PC-3 (cell line): ENCODE results near the gene PRKN.

Experiments used
- CTCF ChIP-seq: fragments of 300-600 bp; sonication (generic); conservative IDR thresholded peaks from 2 replicates; pipeline ENCODE4 v1.5.1; 2017; ENCODE audit warnings: antibody characterized with exemption, low read depth, mild to moderate bottlenecking, low read length
- EZH2 ChIP-seq: fragments of 300-600 bp; sonication (generic); IDR thresholded peaks from one replicate; pipeline ENCODE4 v1.6.1; 2017; ENCODE audit warnings: antibody characterized with exemption, mild to moderate bottlenecking, low read length; ENCODE audit not compliant: unreplicated experiment

GRCh38 chr6:162704001-162704400 lies 23.6 kb downstream of the PRKN start:
- TF ChIP-seq CTCF, result no peak
- no peak for TF ChIP-seq EZH2
